ENCODE results near the gene PHACTR3.

PHACTR3 gene

DNA sequence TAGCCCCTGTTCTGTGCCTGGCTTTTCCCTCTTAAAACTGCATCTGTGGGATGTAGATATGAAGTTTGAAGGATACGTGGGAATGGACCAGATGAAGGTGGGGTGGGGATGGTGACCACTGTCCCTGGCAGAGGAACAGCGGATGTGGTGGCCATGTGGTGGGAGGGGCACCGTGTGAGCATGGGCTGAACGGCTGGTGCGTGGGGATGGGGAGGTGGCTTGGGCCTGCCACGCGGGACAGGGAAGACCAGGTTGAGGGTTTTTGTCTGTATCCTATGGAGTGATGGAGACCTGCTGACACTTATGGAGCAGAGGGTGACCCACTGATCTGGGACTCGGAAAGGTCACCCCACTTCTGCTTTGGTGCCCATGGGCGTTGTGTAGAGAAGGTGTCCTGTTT is 19.2 kb downstream of the PHACTR3 start:
- no peak for DNase-seq

DNA sequence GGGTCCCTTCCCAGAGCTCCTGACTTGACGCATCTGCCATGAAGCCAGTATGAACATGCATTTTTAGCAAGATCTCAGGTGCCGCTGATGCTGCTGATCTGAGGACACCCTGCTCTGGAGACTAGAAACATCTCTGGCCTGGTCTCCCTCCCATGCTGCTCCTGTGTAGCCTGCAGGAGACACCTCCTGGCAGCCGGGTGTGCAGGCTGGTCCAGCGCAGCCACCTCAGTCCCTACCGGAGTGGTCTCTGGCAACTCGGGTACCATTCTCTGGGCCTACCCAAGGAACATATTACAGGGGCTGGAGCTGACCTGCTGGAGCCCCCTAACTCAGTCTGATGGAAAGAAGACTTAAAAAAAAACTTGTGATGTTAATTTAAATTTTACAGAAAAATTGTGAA is 20.1 kb downstream of the PHACTR3 start:
- DNase-seq: no peak

DNA sequence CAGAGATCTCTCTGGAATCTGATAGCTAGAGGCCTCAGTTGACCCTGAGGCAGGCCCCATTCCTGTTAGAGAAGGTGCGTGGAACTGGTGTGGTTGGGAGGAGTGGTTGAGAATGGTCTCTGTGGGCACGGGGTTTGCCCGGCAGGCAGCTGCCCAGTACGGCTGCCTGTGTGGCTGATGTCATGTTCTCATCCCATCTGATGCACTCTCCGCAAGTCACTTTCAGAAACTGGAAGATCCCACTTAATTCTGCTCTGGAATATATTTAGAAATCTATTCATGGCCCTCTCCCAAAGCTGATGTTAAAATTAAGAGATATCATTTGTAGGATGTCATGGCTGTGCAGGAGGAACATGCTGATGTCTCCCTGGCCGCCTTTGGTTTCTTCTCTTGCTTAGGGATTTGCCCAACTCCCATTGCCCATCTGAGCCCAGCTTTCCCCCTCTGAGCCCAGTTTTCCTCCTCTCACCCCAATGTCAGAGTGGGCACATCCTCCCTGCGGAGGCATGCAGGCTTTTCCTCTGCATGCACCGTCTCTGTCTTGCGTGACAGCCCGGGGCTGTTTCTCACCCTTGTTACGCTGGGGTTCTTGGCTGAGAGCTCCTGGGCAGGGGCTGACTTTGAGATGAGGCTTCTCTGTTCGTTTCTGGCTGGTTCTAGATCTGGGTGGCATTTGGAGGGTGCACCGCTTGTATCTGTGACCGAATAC is 21.0 kb downstream of the PHACTR3 start:
- no peak for DNase-seq

DNA sequence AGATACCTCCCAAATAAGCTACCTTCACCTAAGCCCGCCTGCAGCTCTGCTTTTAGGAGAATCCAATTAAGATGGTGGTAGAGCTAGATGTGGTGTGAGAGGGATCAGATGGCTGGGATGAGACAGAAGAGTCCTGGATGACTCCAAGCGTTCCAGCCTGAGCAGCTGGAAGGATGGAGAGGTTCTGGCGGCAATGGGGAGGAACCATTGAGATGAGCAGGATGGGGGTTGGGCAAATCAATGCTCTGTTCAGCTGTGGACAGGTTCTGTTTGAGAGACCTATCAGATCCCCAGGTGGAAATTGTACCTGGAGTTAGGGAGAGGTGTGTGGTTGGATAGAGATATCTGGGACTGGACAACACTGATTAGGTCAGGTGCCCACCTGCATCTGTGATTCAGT is 23.0 kb downstream of the PHACTR3 start:
- no peak for DNase-seq

DNA sequence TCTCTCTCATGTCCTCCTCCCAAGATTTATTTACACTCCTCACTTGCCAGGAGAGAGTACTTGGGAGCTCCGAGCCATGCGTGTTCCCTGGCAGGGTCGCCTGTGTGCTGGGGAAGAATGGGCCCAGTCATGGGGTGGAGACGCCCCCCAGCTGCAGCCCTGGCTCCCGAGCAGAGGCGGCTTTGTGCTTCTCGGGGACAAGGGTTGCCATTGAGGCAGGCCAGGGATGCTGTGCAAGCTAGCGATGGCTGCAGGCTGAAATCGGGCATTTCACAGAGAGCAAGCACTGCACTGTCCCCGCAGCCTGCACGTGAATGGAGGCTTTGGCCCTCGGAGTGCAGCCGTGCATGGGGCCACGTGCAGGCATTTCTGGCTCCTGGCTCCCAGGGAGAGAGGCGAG is 23.8 kb downstream of the PHACTR3 start:
- no peak for DNase-seq

DNA sequence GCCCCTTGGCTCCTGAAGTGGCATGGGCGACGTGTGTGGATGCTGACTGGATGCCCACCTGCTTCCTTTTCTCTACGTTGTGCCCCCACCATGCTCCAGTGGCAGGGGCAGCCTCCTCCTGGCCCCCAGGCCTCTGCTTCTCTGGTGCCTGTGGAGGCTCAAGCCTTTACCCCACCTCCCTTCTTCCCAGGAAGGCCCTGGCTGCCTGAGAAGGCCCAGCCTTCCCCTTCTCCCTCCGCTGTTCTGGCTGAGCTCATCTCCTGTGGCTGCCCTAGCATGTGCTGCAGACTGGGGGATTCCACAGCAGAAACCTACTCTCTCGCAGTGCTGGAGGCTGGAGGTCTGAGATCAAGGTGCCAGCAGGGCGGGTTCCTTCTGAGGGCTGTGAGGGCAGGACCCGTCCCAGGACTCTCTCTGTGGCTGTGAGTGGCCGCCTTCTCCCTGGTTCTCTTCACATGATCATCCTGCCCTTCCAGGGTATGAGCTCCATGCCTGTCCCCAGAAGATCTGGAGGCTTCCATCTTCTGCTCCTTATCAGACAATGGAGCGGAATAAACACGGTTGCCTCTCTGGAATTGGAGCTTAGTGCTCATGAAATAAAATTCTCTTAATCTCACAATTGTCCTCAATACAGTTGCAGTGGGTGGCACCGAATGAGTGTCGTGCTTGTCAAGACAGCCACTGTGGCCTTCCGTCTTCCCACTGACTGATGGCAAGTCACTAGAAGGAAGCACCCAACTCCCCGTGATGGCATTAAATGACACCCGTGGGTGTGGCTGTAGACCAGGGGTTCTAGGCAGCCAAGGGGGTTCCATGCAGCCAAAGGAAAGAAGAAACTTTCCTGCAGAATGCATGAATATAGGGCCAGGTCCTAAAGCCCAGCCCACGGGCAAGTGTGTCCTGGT is 25.1 kb downstream of the PHACTR3 start:
- no peak for DNase-seq

DNA sequence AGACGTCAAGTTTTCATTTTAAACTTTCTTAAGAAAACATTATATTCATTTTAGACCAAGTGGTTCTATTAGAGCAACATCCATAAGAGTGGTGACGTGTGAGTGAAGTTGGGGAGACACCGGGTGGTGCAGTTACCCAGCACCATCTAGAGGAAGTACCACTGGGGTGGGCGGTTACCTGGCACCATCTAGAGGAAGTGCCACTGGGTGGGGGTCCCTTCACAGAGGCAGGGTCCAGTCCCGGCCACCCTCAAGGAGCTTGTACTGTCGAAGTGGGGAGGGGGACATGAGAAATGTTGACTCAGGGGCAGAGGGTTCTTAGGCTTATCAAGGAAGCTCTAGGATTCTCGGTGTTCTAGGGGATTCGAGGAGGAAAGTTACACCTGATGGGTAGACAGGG is 26.2 kb downstream of the PHACTR3 start:
- DNase-seq: no peak

DNA sequence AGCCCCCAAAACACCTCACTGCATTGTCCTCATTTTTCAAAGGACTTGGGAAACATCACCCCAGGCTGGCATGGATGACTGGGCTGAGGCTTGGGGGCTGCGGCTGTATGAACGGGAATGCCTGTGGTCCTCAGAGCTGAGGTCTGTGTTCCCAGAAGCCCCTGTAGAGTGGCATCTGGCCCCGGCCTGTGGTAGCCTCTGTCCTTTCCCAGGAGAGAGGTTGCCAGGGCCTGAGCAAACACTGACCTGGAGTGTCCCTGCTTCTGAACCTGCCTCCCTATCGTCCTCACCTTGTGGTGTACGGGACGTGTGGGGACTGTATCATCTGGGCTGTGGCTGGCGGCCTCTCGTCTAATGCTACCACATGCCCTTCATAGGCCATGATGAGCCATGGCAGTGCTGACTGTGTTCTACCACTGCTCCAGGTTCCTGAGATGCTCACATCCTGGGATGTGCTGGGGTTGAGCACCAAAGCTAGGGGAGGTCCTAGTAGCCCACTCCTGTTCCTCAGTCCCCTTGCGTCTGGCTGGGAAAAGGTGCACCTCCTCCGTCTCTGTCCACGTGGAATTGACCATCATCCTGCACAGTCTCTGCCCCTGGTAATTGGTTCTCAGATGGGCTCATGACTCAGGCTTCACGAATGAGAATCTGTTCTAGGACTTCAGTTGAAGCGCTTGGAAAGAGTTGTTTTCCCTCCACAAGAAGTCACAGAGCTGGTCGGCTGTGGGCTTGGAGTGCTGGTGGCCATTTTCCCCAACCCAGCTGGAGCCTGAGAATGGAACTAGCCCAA is 27.6 kb downstream of the PHACTR3 start:
- no peak for DNase-seq

DNA sequence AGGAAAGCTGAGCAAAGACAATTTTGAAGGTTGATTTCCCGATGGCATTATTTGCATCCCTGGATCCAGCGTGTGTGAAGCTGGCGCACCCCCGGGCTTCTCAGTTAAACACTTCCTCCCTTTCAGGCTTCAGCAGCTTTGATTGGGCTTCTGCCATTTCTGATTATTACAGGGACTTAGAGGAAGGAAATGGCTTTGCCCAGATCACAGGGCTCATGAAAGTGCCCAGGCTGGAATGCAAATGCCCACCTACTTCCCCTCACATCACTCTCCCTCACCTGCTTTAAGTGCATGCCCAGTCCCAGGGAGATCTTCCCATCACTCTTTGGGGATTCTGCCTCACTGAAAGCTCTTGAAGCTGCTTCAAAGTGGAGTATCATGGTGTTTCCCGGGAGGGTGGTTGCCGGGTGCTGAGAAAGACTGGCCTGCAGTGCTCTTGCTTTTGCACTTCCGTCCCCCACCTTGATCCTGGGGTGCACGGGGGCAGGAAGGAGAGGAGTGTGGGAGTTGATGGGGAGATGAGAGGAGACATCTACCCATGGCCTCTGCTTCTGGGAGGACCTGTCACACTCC is 28.3 kb downstream of the PHACTR3 start:
- no peak for DNase-seq

DNA sequence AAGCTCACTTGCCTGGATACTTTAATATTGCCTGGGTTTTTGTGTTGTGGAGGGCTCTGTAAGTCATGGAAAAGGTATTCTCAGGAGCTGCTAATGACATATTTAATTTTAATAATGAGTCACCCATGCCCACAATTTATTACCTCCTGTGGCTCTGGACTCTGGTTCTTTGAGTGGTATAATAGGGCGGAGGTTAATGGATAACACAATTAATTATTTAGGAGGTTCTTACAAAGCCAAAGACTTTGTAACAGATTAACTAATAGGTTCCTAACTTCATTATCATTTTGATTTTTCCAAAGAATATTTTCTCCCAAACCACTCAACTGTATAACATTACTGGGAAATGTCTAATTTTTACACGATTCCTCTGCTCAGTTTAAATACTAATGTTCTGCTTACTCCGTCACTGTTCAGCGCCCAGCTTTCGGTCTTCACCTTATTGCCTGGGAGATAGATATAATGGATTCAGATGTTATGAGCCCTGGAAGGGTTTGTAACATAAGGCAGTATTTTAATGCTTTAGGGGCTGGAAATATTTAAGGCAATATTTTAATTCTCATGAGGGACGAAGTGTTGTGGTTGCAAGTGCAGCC is 29.4 kb downstream of the PHACTR3 start:
- DNase-seq: no peak

DNA sequence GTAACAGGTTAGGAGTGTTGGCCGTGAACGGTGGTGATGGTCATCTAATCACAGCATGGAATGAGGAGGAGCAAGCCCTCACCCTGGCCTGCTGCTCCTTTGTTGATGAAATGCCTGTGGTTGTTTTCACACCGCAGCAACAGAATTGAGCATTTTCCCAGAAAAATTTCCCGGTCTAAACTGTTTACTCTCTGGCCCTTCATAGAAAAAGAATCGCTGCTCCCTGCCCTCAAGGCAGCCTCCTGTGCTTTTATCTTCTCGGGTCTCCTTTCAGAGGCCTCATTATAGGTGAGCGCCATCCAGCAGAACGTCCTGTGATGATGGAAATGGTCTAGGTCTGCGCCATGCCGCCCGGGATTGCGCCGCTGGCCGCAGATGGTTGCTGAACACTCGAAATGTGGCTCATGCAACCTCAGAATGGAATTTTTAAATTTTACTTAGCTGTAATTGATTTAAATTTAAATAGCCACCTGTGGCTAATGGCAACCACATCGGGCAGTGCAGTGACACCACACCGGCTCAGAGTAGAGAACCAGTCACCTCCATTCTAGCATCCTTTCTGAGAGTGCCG is 30.2 kb downstream of the PHACTR3 start:
- no peak for DNase-seq

DNA sequence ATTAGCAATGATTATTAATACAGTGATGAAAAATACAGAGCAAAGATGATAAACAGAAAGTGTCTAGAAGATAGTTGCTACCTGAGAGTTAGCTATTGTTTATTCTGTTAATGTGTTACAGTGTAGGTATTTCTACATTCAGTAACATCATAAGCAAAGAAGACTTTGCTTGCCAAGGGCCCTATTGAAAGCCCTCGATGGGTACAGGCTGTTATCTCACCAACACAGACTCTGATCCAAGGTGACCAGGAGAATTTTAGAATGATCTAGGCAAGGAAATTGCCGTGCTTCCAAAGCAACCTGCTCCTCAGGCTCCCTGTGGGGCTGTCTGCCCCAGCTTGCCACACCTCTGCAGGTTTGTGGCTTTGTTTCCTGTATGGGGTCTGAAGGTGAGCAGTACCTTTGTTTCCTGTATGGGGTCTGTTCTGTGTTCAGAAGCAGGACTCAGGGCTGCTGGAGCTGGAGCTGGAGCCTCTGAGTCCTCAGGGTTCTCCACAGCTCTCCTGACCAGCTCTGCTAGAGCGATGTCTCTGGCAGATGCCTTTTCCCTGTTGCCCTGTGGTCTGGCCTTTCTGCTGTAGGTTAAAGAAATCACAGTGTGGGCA is 32.5 kb downstream of the PHACTR3 start:
- no peak for DNase-seq

DNA sequence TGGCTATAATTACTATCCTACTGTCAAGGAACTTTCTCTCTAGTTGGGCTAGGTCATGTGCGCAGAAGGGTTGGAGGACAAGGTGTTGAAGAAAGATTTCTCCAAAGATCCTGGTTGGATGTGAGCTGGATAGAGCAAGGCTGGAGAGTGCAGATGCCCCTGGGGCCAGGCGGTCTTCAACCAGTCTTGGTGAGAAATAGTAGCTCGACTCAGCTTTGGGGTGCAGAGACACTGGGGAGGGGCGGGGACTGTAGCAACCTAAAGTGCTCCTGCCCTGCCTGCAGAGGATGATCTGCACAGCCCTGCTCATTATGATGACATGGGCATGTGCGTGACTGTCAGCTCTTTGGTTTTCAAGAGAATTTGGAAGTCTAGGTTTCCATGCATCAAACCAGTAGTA is 35.9 kb downstream of the PHACTR3 start:
- no peak for DNase-seq

DNA sequence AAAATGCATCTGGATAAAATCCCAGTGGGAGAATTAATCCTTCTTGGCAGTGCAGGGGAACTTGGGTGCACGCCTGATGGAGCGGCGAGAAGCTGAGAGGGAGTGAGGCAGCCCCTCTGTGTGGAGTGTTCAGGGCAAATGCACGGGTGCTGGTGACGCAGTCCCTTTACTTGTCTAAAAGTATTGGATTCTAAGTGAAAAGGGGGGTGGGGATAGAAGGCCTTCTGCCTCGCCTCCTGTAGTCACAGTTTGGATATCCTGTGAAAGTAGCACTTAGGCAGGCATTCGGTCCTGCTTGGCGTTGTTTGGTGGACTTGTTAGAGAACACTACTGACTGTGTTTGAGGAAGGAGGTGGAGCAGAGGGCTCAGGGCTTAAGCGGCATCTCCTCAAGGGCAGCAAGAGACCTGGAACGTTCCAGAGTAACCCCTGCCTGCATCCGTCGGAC is 39.3 kb downstream of the PHACTR3 start:
- DNase-seq: no peak

DNA sequence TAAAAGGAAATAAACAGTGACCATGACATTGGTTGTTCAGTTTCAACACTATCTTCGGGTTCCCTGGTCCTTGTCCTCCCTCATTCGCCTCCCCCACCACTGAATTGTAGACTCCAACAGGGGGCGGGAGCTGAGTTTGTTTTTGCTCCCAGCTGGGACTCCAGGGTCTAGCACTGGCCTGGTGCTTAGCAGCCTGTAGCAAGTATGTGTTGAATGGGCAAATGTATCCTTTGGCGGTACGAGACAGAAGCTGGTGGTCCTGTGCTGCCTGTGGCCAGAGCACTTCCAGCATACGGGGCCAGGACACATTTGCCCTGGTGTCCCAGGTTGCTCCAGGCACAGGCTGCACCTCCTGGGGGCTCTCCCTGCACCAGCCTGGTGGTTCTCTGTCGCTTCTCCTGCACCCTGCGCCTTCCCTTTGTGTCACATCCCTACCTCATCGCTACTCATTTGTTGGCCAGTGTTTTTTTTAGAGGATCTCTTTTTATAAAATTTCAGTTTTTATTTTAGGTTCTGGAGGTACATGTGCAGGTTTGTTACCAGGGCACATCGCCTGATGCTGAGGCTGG is 40.1 kb downstream of the PHACTR3 start:
- DNase-seq: no peak

DNA sequence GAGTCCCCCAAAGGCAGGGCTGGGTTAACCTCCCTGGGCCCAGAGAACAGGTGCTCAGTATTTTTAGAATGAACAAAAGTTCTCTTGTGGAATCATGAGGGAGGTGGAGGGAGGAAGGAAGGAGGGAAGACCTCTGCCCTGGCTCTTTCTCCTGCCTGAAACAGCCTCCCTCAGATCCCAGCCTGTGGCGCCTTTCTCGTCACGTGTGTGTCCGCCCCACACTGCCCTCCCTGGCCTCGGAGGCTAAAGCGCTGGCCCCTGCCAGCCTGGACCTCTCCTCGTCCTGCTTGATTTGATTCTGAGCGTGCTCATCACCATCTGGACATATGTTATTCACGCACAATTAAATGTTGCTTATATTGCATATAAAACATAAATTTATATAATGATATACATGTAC is 40.9 kb downstream of the PHACTR3 start:
- DNase-seq: no peak

DNA sequence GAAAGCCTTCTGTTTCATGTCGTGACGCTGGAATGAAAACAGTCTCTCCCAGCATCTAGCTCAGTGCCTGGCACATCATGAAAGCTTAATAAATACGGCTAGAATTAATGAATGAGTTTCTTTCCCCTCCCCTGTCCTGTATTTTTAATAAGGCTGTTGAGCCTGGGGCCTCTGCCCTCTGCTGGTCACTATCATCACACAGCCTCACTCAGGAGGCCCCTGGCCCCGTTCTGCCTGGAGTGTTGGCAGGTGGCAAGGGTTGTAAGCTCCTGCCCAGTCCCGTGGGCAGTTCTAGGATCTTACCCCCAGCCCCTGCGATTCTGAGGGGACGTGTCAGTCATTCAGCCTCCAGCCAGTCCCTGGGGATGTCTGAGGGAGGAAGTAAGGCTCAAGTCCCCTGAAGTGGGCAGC is 41.4 kb downstream of the PHACTR3 start:
- DNase-seq: no peak

DNA sequence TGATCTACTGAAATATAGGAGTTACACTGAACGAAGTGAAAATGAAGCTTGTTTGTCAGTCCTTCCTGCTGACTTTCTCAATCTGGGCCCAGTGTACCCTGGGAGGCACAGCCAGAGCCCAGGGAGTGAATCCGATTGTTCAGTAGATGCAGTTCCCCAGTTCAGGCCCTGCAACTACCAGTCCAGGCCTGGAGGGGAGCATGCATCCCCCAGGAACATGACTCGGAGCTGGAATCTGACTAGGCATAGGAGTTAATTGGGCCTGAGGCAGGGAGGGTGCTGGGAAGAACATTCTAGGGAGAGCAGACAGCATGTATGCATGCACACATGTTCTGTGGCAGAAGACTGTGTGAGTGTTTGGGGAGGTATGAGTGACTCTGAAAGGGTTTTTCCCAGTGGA is 42.1 kb downstream of the PHACTR3 start:
- no peak for DNase-seq

DNA sequence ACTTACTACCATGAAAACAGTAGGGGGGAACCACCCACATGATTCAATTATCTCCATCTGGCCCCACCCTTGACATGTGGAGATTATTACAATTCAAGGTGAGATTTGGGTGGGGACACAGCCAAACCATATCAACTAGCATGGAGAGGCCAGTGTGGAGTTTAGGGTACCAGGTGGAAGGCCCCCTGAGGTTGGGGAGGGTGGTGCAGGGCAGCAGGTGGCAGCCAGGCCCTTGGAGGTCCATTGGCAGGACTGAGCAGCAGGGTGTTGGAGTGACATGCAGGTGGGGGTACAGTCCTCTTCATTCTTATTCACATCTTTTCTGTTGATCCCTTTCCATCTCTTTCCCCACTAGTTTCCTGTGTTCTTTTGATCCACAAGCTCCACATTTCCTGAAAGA is 42.9 kb downstream of the PHACTR3 start:
- DNase-seq: no peak

DNA sequence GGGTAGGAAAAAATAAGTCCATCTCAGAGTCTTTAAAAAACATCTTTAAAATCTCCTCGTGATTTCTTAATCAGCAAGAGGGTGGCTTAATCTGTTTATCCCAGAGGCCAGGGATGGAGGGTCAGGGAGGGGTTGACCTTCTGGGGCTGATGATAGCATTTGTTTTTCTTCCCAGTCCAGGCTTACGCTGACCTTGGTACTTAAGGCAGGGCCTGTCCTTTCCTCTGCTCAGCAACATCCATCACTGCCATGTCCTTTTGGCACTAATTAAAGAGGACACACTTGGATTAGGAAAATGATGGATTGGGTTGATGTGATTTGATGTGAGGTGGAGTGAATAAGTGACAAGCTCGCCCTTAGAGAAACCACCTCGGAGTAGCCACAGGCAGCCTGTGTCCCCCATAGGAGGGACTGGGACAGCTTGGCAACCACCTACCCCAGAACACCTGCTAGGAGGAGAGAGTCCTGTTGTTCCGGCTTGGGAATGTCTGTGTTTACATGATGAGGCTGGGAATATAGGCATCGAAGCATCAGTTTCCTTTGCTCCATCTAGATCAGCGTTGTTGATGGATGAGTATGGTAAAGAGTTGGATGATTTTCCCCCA is 44.2 kb downstream of the PHACTR3 start:
- no peak for DNase-seq

DNA sequence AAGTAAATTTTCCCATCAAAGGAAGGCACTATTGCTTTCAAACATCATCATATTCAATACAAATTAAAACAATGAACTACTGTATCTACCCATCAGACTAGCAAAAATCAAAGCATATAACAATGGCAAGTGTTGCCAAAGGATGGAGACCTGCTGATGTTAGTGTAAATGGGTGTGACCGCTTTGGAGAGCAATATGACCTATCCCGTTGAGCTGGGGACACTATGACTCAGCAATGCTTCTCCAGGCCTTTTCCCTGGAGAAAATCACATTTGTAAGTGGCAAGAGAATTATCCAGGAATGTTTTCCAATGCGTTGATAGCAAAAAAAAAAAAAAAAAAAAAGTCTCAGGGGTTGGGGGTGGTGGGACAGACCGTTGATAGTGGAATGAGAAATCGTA is 46.1 kb downstream of the PHACTR3 start:
- no peak for DNase-seq
